Natural killer cell (primary cell): ENCODE data around the gene MPHOSPH8. TPM values are rescaled to one million over a fixed set of nuclear protein-coding genes. Genes with fewer than 3 reads are reported as not detected.

Source experiments
- ATAC-seq, 3 donors: fragments of 150-1000 bp in 2 of 3; fragments of 200-7000 bp in 1 of 3; cut with Tn5 transposase; 1 replicate in 1 of 3; 2 replicates in 2 of 3; pipeline ENCODE4 v1.10.0; 2021; ENCODE audit warnings: mild to moderate bottlenecking in 2 of 3, moderate library complexity in 2 of 3
- DNase-seq, 2 donors: peaks; one replicate each; pipeline versions ENCODE4 v3.0.0 to v3.0.0-alpha.2; 2013 to 2021; ENCODE audit warnings: mixed read lengths in 1 of 2
- H3K27ac ChIP-seq: one replicate; pipeline ENCODE4 v1.5.1; 2013; ENCODE audit warnings: mild to moderate bottlenecking, low read length
- H3K27me3 ChIP-seq: one replicate; pipeline ENCODE4 v1.6.1; 2013; ENCODE audit warnings: low read length; ENCODE audit not compliant: control insufficient read depth, insufficient read depth
- H3K36me3 ChIP-seq: one replicate; pipeline ENCODE4 v1.6.1; 2013; ENCODE audit warnings: low read length; ENCODE audit not compliant: control insufficient read depth, insufficient read depth
- H3K4me1 ChIP-seq: one replicate; pipeline ENCODE4 v1.6.1; 2013; ENCODE audit warnings: low read length; ENCODE audit not compliant: control insufficient read depth, insufficient read depth
- H3K4me3 ChIP-seq: one replicate; pipeline ENCODE4 v1.5.1; 2013; ENCODE audit warnings: low read length
- H3K9me3 ChIP-seq: one replicate; pipeline ENCODE4 v1.6.1; 2013; ENCODE audit warnings: low read length; ENCODE audit not compliant: control insufficient read depth, insufficient read depth
- H3K27ac Mint-ChIP-seq, 2 donors: one replicate each; pipeline ENCODE4 v1.8.0; 2022; ENCODE audit warnings: mild to moderate bottlenecking in 2 of 2, mixed read lengths in 2 of 2, moderate library complexity in 1 of 2
- H3K27me3 Mint-ChIP-seq, 2 donors: one replicate each; pipeline ENCODE4 v1.8.0; 2022; ENCODE audit warnings: low read depth in 2 of 2, mixed read lengths in 2 of 2
- H3K36me3 Mint-ChIP-seq: one replicate; pipeline ENCODE4 v1.8.0; 2022; ENCODE audit warnings: mixed read lengths
- H3K4me1 Mint-ChIP-seq, 2 donors: one replicate each; pipeline ENCODE4 v1.8.0; 2022; ENCODE audit warnings: mixed read lengths in 2 of 2
- H3K4me3 Mint-ChIP-seq: one replicate; pipeline ENCODE4 v1.8.0; 2022; ENCODE audit warnings: mild to moderate bottlenecking, moderate library complexity, mixed read lengths
- H3K9me3 Mint-ChIP-seq, 2 donors: one replicate each; pipeline ENCODE4 v1.8.0; 2022; ENCODE audit warnings: mixed read lengths in 2 of 2
- WGBS: methylation state at CpG from one replicate; pipeline ENCODE4 v1.1.7; 2013; ENCODE audit warnings: missing lambda C conversion rate; ENCODE audit not compliant: insufficient coverage; 5-methylcytosine and 5-hydroxymethylcytosine counted together
- intact Hi-C: fragments of 100-400 bp; cut with micrococcal nuclease; formaldehyde crosslinking; loops from one replicate; pipeline ENCODE4 v1.14.2; 2022
- total RNA-seq, 4 donors: library from RNA; stranded (reverse); fragments of 120-200 nt in 1 of 4; gene quantifications; one replicate each; pipeline versions ENCODE4 v1.2.3 to v1.2.4, GENCODE V29; 2013 to 2022
- TF ChIP-seq, protein P1 (sequence below): fragments of 200-600 bp; IDR thresholded peaks from one replicate; pipeline ENCODE4 v1.8.0; 2022; ENCODE audit warnings: antibody characterized with exemption

The MPHOSPH8 gene
- total RNA-seq, 3 donors from 2014 or later (not counting 1 experiment from before 2014, with no cell fraction given): 54.2 to 64.7 (median 59.8) TPM

DNA sequence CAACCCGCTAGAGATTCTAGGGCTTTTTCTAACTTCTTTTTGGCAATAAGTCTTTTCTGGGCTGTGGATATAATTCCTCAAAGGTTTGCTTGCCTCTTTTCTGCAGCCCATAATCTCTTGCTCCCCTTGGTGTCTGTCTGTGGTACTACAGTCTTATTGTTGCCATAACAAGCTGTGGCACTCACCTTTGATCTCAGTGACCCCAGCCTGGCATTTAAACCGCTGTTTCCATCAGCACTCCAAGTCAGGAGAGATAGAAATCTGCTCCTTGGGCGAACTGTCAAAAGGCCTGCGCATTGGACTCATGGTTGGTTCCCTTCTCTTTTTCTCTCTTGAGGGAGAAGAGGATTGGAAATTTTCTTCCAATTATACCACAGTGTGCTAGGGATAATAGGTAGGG lies 14.5 kb upstream of the MPHOSPH8 start:
- H3K36me3 ChIP-seq: no peaks in the 10 kb centered on the region
- no peak overlapping the region for H3K27ac ChIP-seq
- H3K4me3 ChIP-seq: no peak overlapping the region
- Mint-ChIP-seq H3K4me3 (no peak overlapping the region), H3K9me3 (no peaks in the 10 kb centered on the region), H3K36me3 (no peaks in the 10 kb centered on the region), H3K27me3 (peaks cover 20 to 45% of the 10 kb centered on the region in 2 donors), H3K4me1 (no peaks in the 10 kb centered on the region), H3K27ac (no peak overlapping the region)
- ATAC-seq (peak in 2 of 3 donors; percentile 49 to 53), DNase-seq (peak in 1 of 2 donors; percentile 53)
- no peaks in the 10 kb centered on the region for H3K27me3 ChIP-seq
- no peaks in the 10 kb centered on the region for H3K9me3 ChIP-seq
- TF ChIP-seq, protein P1, sequence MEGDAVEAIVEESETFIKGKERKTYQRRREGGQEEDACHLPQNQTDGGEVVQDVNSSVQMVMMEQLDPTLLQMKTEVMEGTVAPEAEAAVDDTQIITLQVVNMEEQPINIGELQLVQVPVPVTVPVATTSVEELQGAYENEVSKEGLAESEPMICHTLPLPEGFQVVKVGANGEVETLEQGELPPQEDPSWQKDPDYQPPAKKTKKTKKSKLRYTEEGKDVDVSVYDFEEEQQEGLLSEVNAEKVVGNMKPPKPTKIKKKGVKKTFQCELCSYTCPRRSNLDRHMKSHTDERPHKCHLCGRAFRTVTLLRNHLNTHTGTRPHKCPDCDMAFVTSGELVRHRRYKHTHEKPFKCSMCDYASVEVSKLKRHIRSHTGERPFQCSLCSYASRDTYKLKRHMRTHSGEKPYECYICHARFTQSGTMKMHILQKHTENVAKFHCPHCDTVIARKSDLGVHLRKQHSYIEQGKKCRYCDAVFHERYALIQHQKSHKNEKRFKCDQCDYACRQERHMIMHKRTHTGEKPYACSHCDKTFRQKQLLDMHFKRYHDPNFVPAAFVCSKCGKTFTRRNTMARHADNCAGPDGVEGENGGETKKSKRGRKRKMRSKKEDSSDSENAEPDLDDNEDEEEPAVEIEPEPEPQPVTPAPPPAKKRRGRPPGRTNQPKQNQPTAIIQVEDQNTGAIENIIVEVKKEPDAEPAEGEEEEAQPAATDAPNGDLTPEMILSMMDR: peak; percentile 49
- intact Hi-C loops: no loop called here
- H3K4me1 ChIP-seq: no peaks in the 10 kb centered on the region
- 85% methylated on average over 2 of the region's 4 CpGs for WGBS

DNA sequence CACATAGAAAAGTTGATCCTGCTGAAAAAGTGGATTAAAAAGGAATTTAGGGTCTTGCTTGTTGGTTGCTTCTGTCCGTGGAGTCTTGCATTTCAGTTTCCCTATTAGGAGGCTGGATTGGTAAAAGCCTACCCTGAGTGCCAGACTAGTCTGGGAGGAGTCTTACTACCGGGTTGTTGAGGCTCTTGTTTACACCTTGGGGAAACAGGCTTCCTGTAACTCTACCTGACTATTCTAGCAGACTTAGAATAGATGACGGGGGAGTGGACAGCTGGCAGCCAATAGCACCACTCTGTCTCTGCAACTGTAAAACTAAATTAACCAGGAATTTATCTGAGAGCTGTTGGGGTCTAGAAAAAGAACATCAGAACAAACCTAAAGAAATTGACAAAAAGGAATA lies 11.3 kb upstream of the MPHOSPH8 start:
- no peak overlapping the region for H3K4me3 Mint-ChIP-seq
- intact Hi-C loops: no loop called here
- H3K27ac Mint-ChIP-seq: no peak overlapping the region
- Histone ChIP-seq H3K27ac (no peak overlapping the region), H3K36me3 (no peaks in the 10 kb centered on the region), H3K4me1 (no peaks in the 10 kb centered on the region), H3K9me3 (no peaks in the 10 kb centered on the region), H3K27me3 (no peaks in the 10 kb centered on the region), H3K4me3 (no peak overlapping the region)
- ATAC-seq: no peak
- DNase-seq: no peak
- H3K9me3 Mint-ChIP-seq: no peaks in the 10 kb centered on the region
- WGBS: 72% methylated on average over 3 of the region's 3 CpGs
- peaks cover 29 to 34% of the 10 kb centered on the region in 2 donors for H3K27me3 Mint-ChIP-seq
- no peaks in the 10 kb centered on the region for H3K4me1 Mint-ChIP-seq
- H3K36me3 Mint-ChIP-seq: no peaks in the 10 kb centered on the region
- TF ChIP-seq, protein P1: no peak

DNA sequence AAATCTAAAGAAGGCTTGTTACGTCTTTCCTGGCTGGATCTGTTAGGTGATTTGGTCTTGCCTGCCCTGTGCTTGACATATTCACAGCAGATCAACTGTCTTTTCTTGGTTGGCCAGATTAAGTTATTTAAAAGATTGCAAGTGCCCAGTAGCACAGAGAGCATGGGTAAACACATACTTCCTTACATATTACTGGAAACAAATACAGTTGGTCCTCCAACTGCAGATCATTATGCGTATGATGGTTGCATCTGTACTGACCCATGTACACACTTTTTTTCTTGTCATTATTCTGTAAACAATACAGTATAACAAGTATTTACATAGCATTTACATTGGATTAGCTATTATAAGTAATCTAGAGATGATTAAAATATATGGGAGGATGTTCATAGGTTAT lies 9.2 kb upstream of the MPHOSPH8 start:
- H3K4me3 Mint-ChIP-seq: no peak overlapping the region
- intact Hi-C loops: no loop called here
- TF ChIP-seq, protein P1: no peak
- H3K27ac ChIP-seq: no peak overlapping the region
- H3K27me3 Mint-ChIP-seq: peaks cover 23 to 38% of the 10 kb centered on the region in 2 donors
- H3K9me3 ChIP-seq: no peaks in the 10 kb centered on the region
- H3K36me3 ChIP-seq: no peaks in the 10 kb centered on the region
- no peaks in the 10 kb centered on the region for H3K4me1 ChIP-seq
- DNase-seq (no peak), ATAC-seq (no peak)
- no peaks in the 10 kb centered on the region for H3K36me3 Mint-ChIP-seq
- H3K27me3 ChIP-seq: no peaks in the 10 kb centered on the region
- 87% methylated on average over 2 of the region's 2 CpGs for WGBS
- H3K9me3 Mint-ChIP-seq: no peaks in the 10 kb centered on the region
- no peaks in the 10 kb centered on the region for H3K4me1 Mint-ChIP-seq
- H3K27ac Mint-ChIP-seq: no peak overlapping the region
- no peak overlapping the region for H3K4me3 ChIP-seq

DNA sequence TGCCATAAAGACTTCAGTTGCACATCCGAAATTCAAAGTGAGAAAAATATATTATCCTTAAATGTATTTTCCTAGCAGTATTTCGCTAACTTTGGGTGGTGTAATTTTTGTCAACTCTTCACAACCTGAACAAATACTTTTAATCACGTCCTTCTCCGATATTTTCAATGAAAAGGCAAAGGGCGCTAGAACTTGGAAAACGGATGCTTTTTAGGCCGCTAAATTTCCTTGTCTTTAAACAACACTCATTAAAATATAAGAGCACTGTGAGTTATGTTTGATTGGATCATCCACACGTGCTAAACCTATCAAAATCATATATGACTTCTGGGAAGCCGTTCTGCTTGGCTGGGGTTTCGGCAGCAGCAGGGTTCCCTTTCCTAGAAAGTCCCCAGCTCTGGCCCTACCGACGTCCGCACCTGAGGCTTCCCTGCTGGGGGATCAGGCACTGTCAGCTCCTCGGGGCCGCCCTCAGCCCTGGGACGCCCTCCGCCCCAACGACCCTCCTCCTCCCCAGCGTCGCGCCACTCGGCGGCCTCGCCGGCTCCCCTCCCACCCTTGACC lies 462 bp upstream of the MPHOSPH8 start:
- Mint-ChIP-seq H3K27ac (peak overlapping the region; percentile 99), H3K9me3 (no peaks in the 10 kb centered on the region), H3K4me1 (peaks cover 31 to 37% of the 10 kb centered on the region in 2 donors), H3K4me3 (peak overlapping the region; percentile 100), H3K27me3 (peaks cover under 1 to 20% of the 10 kb centered on the region in 2 donors), H3K36me3 (peaks cover 6% of the 10 kb centered on the region)
- peaks cover 17% of the 10 kb centered on the region for H3K4me1 ChIP-seq
- ATAC-seq (no peak), DNase-seq (no peak)
- H3K36me3 ChIP-seq: peaks cover 3% of the 10 kb centered on the region
- no peaks in the 10 kb centered on the region for H3K27me3 ChIP-seq
- H3K9me3 ChIP-seq: no peaks in the 10 kb centered on the region
- WGBS: 20% methylated on average over 24 of the region's 25 CpGs
- H3K4me3 ChIP-seq: peak overlapping the region; percentile 80
- intact Hi-C loops: loop anchor here (5.0 to 10.0 kb wide), 2 partner anchors 232 to 324 kb away; partner anchors contain the start of genes ZMYM2 and ZMYM5
- H3K27ac ChIP-seq: peak overlapping the region; percentile 89
- TF ChIP-seq, protein P1: no peak
